GM23248 (cell line): ENCODE measurements around the gene HNRNPA1. TPM values are rescaled to one million over a fixed set of nuclear protein-coding genes. Genes with fewer than 3 reads are reported as not detected.

Source experiments
- DNase-seq: peaks from one replicate; pipeline ENCODE4 v3.0.0-alpha.2; 2015
- H2AFZ ChIP-seq: fragments of 200-600 bp; sonication (generic); 2 replicates; pipeline ENCODE4 v1.6.1; 2016; ENCODE audit warnings: antibody characterized with exemption
- H3F3A ChIP-seq: fragments of 200-600 bp; sonication (generic); 2 replicates; pipeline ENCODE4 v1.6.1; 2016; ENCODE audit warnings: mild to moderate bottlenecking, antibody characterized with exemption, mixed run types; ENCODE audit not compliant: insufficient read depth
- H3K27ac ChIP-seq: fragments of 200-600 bp; sonication (generic); 2 replicates; pipeline ENCODE4 v1.5.1; 2016; ENCODE audit warnings: mild to moderate bottlenecking
- H3K27me3 ChIP-seq: fragments of 200-600 bp; sonication (generic); replicated peaks from 2 replicates; pipeline ENCODE4 v1.6.1; 2016; ENCODE audit warnings: mild to moderate bottlenecking; ENCODE audit not compliant: insufficient read depth
- H3K36me3 ChIP-seq: fragments of 200-600 bp; sonication (generic); 2 replicates; pipeline ENCODE4 v1.6.1; 2016; ENCODE audit warnings: low read depth, mild to moderate bottlenecking
- H3K4me1 ChIP-seq: fragments of 200-600 bp; sonication (generic); 2 replicates; pipeline ENCODE4 v1.6.1; 2016; ENCODE audit warnings: mild to moderate bottlenecking; ENCODE audit not compliant: insufficient read depth
- H3K4me2 ChIP-seq: fragments of 200-600 bp; sonication (generic); one replicate; pipeline ENCODE4 v1.6.1; 2016; ENCODE audit warnings: mild to moderate bottlenecking; ENCODE audit not compliant: unreplicated experiment
- H3K4me3 ChIP-seq: fragments of 200-600 bp; sonication (generic); 2 replicates; pipeline ENCODE4 v1.5.1; 2016; ENCODE audit warnings: mild to moderate bottlenecking
- H3K79me2 ChIP-seq: fragments of 200-600 bp; sonication (generic); 2 replicates; pipeline ENCODE4 v1.6.1; 2016; ENCODE audit warnings: mild to moderate bottlenecking; ENCODE audit not compliant: insufficient read depth
- H3K9ac ChIP-seq: fragments of 200-600 bp; sonication (generic); 2 replicates; pipeline ENCODE4 v1.6.1; 2016; ENCODE audit warnings: mild to moderate bottlenecking
- H3K9me2 ChIP-seq: fragments of 200-600 bp; sonication (generic); 2 replicates; pipeline ENCODE4 v1.6.1; 2016; ENCODE audit warnings: mixed run types, mild to moderate bottlenecking, moderate library complexity; ENCODE audit not compliant: insufficient read depth
- H3K9me3 ChIP-seq: fragments of 200-600 bp; sonication (generic); one replicate; pipeline ENCODE4 v1.6.1; 2017; ENCODE audit warnings: low read depth
- H4K20me1 ChIP-seq: fragments of 200-600 bp; sonication (generic); 2 replicates; pipeline ENCODE4 v1.6.0; 2016; ENCODE audit not compliant: insufficient read depth
- EZH2 ChIP-seq: fragments of 200-600 bp; sonication (generic); IDR thresholded peaks from 2 replicates; pipeline ENCODE4 v1.6.1; 2018; ENCODE audit warnings: antibody characterized with exemption, mild to moderate bottlenecking; ENCODE audit not compliant: insufficient read depth, poor library complexity, severe bottlenecking
- EZH2phosphoT487 ChIP-seq: fragments of 200-600 bp; sonication (generic); IDR thresholded peaks from 2 replicates; pipeline ENCODE4 v1.6.1; 2018; ENCODE audit warnings: antibody characterized with exemption, moderate library complexity, mild to moderate bottlenecking, low read depth; ENCODE audit not compliant: insufficient read depth
- WGBS, 2 experiments: methylation state at CpG; one replicate each; pipeline ENCODE4 v1.1.6; 2015 to 2017; ENCODE audit warnings: low lambda C conversion rate in 2 of 2, low coverage in 1 of 2; ENCODE audit errors: missing lambda C conversion rate in 2 of 2; 5-methylcytosine and 5-hydroxymethylcytosine counted together
- in situ Hi-C: fragments of 300-500 bp; cut with MboI; formaldehyde crosslinking; loops from 2 replicates; pipeline ENCODE4 v1.15.0; 2020
- polyA plus RNA-seq: library from polyadenylated mRNA; unstranded; fragments of >200 nt; fragmentation: Nextera tagmentation; extraction: Ambion mirVana; gene quantifications from 2 replicates; pipeline ENCODE4 v1.2.1, GENCODE V29; 2016
- total RNA-seq: library from RNA; depleted of rRNA; stranded (reverse); fragments of >200 nt; shearing (Covaris generic); gene quantifications from 2 replicates; pipeline ENCODE4 v1.2.3, GENCODE V29; 2014

The HNRNPA1 gene
- total and polyA plus RNA-seq, 2 experiments from 2014 or later = 226 to 351 TPM

DNA sequence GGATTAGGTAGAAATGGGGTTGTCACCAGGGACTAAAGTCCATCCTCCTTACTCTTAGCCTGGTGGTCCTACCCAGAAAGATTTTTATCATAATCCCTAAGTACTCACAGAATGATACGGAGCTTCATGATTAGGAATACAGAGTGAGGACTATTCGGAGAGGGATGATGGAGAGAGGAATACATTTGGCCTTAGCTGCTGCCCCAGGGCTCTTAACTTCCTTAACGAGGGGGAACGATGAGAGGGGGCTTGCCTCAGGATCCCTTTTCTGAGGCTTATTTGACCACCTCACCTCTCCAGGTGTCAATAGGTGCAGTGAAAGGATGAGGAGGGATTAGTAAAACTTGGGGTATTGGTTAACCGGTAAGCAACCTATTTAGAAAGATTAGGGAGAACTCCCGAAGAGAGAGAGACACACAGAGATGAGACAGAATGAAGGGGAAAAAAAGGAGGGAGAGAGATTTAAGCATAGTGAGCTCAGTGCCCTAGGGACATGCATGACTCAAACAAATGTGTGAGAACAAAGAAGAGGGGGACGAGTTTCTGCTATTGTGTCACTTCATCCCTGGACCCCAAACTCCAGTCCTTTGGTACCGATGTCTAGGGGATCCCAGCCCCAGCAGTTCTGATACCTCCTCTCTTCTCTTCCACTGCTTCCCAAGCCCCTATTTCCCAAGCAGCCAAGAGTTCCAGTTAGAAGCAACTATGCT is 19.1 kb downstream of the HNRNPA1 start:
- H3K36me3 ChIP-seq = no peaks in the 10 kb centered on the region
- in situ Hi-C loops = no loop called here
- H3K9me2 ChIP-seq = no peaks in the 10 kb centered on the region
- peaks cover 23% of the 10 kb centered on the region for H3K4me1 ChIP-seq
- H3K27me3 ChIP-seq = no peaks in the 10 kb centered on the region
- no peaks in the 10 kb centered on the region for H3K9me3 ChIP-seq
- no peak overlapping the region for H3K9ac ChIP-seq
- H3K27ac ChIP-seq = no peak overlapping the region
- DNase-seq = peak; percentile 76
- no peaks in the 10 kb centered on the region for H4K20me1 ChIP-seq
- 65 to 69% methylated on average over 8 of the region's 8 CpGs for WGBS, 2 experiments
- TF ChIP-seq EZH2 = no peak
- TF ChIP-seq EZH2phosphoT487 = no peak
- H2AFZ ChIP-seq = no peak overlapping the region
- no peak overlapping the region for H3K4me3 ChIP-seq
- H3K4me2 ChIP-seq = peak overlapping the region; percentile 74
- no peaks in the 10 kb centered on the region for H3F3A ChIP-seq
- H3K79me2 ChIP-seq = no peaks in the 10 kb centered on the region

GRCh38 chr12:54300225-54300731 is 19.8 kb downstream of the HNRNPA1 start:
- peak overlapping the region; percentile 55 for H3K4me3 ChIP-seq
- TF ChIP-seq EZH2 (no peak), EZH2phosphoT487 (no peak)
- H3K4me2 ChIP-seq = peak overlapping the region; percentile 74
- 64 to 91% methylated on average over 2 to 3 of the region's 3 CpGs for WGBS, 2 experiments
- H4K20me1 ChIP-seq = no peaks in the 10 kb centered on the region
- H2AFZ ChIP-seq = peak overlapping the region; percentile 61; the same call in 1 of the 2 replicates
- H3K9me2 ChIP-seq = no peaks in the 10 kb centered on the region
- peaks cover 23% of the 10 kb centered on the region for H3K4me1 ChIP-seq
- no peak overlapping the region for H3K27ac ChIP-seq
- DNase-seq = no peak
- in situ Hi-C loops = no loop called here
- peak overlapping the region; percentile 23; the same call in 1 of the 2 replicates for H3K9ac ChIP-seq
- H3K36me3 ChIP-seq = no peaks in the 10 kb centered on the region
- H3K27me3 ChIP-seq = no peaks in the 10 kb centered on the region
- H3K9me3 ChIP-seq = no peaks in the 10 kb centered on the region
- no peaks in the 10 kb centered on the region for H3F3A ChIP-seq
- H3K79me2 ChIP-seq = no peaks in the 10 kb centered on the region

DNA sequence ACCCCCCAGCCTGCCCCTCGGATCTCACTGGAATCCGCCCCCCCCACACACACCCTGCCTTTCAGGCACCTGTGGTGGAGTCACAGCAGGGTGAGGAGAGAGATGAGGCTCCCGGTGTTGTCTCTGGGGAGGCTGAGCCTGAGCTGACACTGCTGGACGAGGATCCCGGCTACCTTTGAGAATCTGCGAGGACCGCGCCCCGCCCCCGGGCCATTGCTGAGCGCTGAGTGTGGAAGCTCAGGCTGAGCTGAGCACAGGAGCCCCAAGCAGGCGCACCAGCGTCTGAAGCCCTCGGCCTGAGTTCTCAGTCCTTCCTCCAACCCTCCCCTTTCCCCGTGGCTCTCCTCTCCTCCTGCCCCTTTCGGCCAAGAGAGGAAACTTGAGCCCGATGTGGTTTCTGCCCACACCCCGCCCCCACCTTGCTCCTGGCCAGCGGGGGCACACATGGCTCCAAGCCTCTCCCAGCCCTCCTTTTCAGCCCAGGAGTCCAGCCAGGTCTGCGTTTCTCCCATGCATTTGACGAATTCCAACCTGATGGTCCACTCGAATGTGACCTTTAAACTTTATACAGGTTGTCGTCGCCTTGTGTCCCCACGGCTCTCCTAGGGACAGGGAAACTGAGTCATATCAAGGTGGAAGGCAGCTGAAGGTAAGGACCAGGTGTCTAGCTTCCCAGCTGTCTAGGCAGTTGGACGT is 20.4 kb downstream of the HNRNPA1 start, which contains the start of gene NFE2:
Gene NFE2, minus strand, starts transcription at position 284 of the 696 bp plus-strand sequence. CDS start 5,767 bp downstream, outside the sequence.
- Histone ChIP-seq H3F3A (no peaks in the 10 kb centered on the region), H3K9me3 (no peaks in the 10 kb centered on the region), H3K79me2 (no peaks in the 10 kb centered on the region), H2AFZ (peak within 1 kb of the TSS; percentile 61), H3K27me3 (no peaks in the 10 kb centered on the region), H3K27ac (no peak within 1 kb of the TSS), H3K9me2 (no peaks in the 10 kb centered on the region), H3K4me3 (peak within 1 kb of the TSS; percentile 55), H3K4me1 (peaks cover 23% of the 10 kb centered on the region), H4K20me1 (no peaks in the 10 kb centered on the region), H3K36me3 (no peaks in the 10 kb centered on the region), H3K9ac (peak within 1 kb of the TSS; percentile 23; the same call in 1 of the 2 replicates), H3K4me2 (peak within 1 kb of the TSS; percentile 74)
- WGBS, 2 experiments = 14 to 19% methylated on average over 25 to 26 of the region's 26 CpGs
- DNase-seq = peak; percentile 83
- in situ Hi-C loops = no loop called here
- TF ChIP-seq EZH2phosphoT487 = no peak
- TF ChIP-seq EZH2 = no peak

DNA sequence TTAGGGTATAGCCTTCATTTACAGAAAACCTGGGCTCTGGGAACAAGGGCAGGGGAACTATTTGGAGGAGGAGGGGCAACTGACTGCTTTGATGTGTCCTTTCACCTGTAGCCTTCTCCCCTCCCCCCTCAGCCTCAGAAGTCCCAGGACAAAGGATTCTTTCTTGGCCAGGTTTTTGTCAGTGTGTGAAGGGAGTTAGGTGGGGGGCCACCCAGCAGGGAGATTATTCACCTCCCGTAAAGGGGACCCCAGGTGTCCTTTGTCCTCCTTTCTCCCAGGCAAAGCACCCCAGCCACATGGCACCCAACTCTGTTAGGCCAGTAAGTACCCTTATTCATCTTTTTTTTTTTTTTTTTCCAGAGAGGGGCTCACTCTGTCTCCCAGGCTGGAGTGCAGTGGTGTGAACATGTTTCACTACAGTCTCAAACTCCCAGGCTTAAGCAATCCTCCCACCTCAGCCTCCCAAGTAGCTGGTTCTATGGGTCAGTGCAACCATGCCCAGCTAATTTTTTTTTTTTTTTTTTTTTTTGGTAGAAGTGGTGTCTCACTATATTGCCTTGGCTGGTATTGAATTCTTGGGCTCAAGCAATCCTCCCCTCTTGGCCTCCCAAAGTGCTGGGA is 21.0 kb downstream of the HNRNPA1 start:
- no peak overlapping the region for H3K27ac ChIP-seq
- H3K4me2 ChIP-seq = peak overlapping the region; percentile 74
- peaks cover 23% of the 10 kb centered on the region for H3K4me1 ChIP-seq
- no peak overlapping the region for H3K9ac ChIP-seq
- no peaks in the 10 kb centered on the region for H3K79me2 ChIP-seq
- H3K4me3 ChIP-seq = no peak overlapping the region
- H3K36me3 ChIP-seq = no peaks in the 10 kb centered on the region
- H3F3A ChIP-seq = no peaks in the 10 kb centered on the region
- no peaks in the 10 kb centered on the region for H4K20me1 ChIP-seq
- in situ Hi-C loops = no loop called here
- peak overlapping the region; percentile 61; the same call in 1 of the 2 replicates for H2AFZ ChIP-seq
- no peak for DNase-seq
- H3K27me3 ChIP-seq = no peaks in the 10 kb centered on the region
- no peaks in the 10 kb centered on the region for H3K9me2 ChIP-seq
- H3K9me3 ChIP-seq = no peaks in the 10 kb centered on the region
- WGBS, 2 experiments = 95 to 100% methylated on average over 1 of the region's 1 CpG
- no peak for TF ChIP-seq EZH2
- no peak for TF ChIP-seq EZH2phosphoT487
